Measurements from ENCODE around the gene RAI14.

RAI14 gene

DNA sequence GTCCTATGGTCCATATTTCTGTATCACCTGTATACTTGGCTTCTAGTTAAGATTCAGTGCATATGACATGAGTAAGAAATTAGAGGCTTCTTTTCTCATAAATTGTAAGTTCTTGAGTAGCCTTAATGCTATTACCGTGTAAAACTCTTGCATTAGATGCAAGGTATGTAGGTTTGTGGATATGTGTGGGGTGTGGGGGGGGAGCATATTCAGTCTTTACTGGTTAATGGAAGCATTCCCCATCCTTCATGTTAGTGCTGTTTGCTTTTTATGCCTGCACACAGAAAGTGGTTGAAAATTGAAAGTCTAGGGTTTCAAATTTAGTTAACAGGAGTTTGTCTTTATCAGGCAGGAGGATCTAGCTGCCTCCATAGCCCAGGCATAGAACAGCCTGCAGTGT is 16.1 kb downstream of the RAI14 start:
- no peak for FAIRE-seq
- DNase-seq (ENCODE audit: insufficient read length, low spot score) = no peak

GRCh38 chr5:34673463-34674125 is 17.5 kb downstream of the RAI14 start:
- TF ChIP-seq POLR2AphosphoS5 (IDR thresholded peaks at IDR 0.05; ENCODE audit: low read depth, low read length) = no peak
- no peak for TF ChIP-seq PAX5 (IDR thresholded peaks at IDR 0.05; ENCODE audit: insufficient read depth, low read length, severe bottlenecking)
- TF ChIP-seq TAF1 (IDR thresholded peaks at IDR 0.05; ENCODE audit: low read depth, low read length) = no peak
- no peak for TF ChIP-seq POLR2A (IDR thresholded peaks at IDR 0.05; ENCODE audit: low read depth, low read length)
- FAIRE-seq (no peak), DNase-seq (ENCODE audit: insufficient read length, low spot score) (no peak)

More for the DNA sequence above, 16.1 kb downstream of the RAI14 start:
- TF ChIP-seq POU2F2 (IDR thresholded peaks at IDR 0.05; ENCODE audit: low read depth, low read length) = no peak
- no peak for TF ChIP-seq PAX5 (IDR thresholded peaks at IDR 0.05; ENCODE audit: insufficient read depth, low read length, severe bottlenecking)
- no peak for TF ChIP-seq POLR2AphosphoS5 (IDR thresholded peaks at IDR 0.05; ENCODE audit: low read depth, low read length)
- no peak for TF ChIP-seq TAF1 (IDR thresholded peaks at IDR 0.05; ENCODE audit: low read depth, low read length)
- no peak for TF ChIP-seq POLR2A (IDR thresholded peaks at IDR 0.05; ENCODE audit: low read depth, low read length)
- TF ChIP-seq SPI1 (IDR thresholded peaks at IDR 0.05; ENCODE audit: low read depth, low read length) = no peak

DNA sequence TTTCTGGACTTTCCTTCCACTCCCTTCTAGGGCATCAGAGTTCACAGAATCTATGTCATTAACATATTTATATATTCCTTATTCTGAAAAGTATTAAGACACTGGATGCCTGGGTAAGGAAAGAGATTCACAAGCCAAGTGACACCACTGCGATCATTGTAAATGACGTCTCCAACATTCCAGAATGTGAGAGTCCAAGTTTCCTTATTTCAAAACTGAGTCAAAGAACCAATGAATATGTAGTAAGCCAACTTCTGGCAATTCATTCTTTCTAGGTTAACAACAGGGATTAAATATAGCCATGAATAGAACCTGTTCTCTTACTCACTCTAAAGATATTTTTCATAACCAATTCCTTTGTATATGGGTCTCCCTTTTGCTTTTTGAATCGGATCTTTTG is 18.1 kb downstream of the RAI14 start:
- TF ChIP-seq SPI1 (IDR thresholded peaks at IDR 0.05; ENCODE audit: low read depth, low read length) = no peak
- TF ChIP-seq POLR2A (IDR thresholded peaks at IDR 0.05; ENCODE audit: low read depth, low read length) = no peak
- no peak for TF ChIP-seq PAX5 (IDR thresholded peaks at IDR 0.05; ENCODE audit: insufficient read depth, low read length, severe bottlenecking)
- no peak for TF ChIP-seq POU2F2 (IDR thresholded peaks at IDR 0.05; ENCODE audit: low read depth, low read length)
- no peak for TF ChIP-seq TAF1 (IDR thresholded peaks at IDR 0.05; ENCODE audit: low read depth, low read length)
- no peak for TF ChIP-seq POLR2AphosphoS5 (IDR thresholded peaks at IDR 0.05; ENCODE audit: low read depth, low read length)
- FAIRE-seq = no peak
- no peak for DNase-seq (ENCODE audit: insufficient read length, low spot score)

DNA sequence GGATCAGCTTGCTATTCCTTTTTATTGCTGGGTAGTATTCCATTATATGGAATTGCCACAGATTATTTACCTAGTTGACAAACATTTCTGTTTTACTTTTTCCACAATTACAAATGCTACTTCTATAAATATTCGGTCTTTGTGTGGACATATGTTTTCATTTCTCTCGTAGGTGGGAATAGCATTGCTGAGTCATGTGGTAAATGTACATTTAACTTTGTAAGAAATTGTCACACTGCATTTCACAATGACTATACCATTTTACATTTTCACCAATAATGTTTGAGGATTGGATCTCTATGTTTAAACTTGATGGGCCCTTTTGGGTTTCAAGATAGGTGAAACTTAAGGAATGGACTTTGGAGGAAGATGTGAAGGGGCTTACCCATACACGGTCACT is 19.7 kb downstream of the RAI14 start:
- no peak for TF ChIP-seq POU2F2 (IDR thresholded peaks at IDR 0.05; ENCODE audit: low read depth, low read length)
- FAIRE-seq (no peak), DNase-seq (ENCODE audit: insufficient read length, low spot score) (no peak)

DNA sequence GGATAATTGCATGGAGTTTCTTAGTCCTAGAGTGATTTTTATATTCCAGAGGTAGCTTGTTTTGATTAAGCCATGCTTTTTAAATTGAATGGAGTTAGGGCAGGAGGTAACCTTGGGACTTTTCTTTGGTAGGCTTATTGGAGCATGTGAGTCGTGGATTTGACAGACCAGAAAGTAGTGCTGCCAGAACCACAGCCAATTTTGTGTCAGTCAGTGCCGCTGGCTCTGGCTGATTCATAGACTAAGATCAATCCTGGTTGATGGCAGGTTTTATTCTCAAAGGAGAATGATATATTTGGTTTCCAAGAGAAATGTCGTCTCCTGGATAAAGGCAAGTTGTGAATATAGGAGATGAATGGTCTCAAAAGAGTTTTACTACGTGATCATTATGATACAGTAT is 20.3 kb downstream of the RAI14 start:
- DNase-seq (ENCODE audit: insufficient read length, low spot score) (no peak), FAIRE-seq (no peak)
- TF ChIP-seq SPI1 (IDR thresholded peaks at IDR 0.05; ENCODE audit: low read depth, low read length) (no peak), POLR2A (IDR thresholded peaks at IDR 0.05; ENCODE audit: low read depth, low read length) (no peak), PAX5 (IDR thresholded peaks at IDR 0.05; ENCODE audit: insufficient read depth, low read length, severe bottlenecking) (no peak), TAF1 (IDR thresholded peaks at IDR 0.05; ENCODE audit: low read depth, low read length) (no peak), POLR2AphosphoS5 (IDR thresholded peaks at IDR 0.05; ENCODE audit: low read depth, low read length) (no peak), POU2F2 (IDR thresholded peaks at IDR 0.05; ENCODE audit: low read depth, low read length) (no peak)

- DNase-seq (ENCODE audit: insufficient read length, low spot score) = no peak
- no peak for FAIRE-seq
- TF ChIP-seq POLR2AphosphoS5 (IDR thresholded peaks at IDR 0.05; ENCODE audit: low read depth, low read length) (no peak), POLR2A (IDR thresholded peaks at IDR 0.05; ENCODE audit: low read depth, low read length) (no peak), POU2F2 (IDR thresholded peaks at IDR 0.05; ENCODE audit: low read depth, low read length) (no peak), PAX5 (IDR thresholded peaks at IDR 0.05; ENCODE audit: insufficient read depth, low read length, severe bottlenecking) (no peak), SPI1 (IDR thresholded peaks at IDR 0.05; ENCODE audit: low read depth, low read length) (no peak), TAF1 (IDR thresholded peaks at IDR 0.05; ENCODE audit: low read depth, low read length) (no peak)
These were observed 21.3 kb downstream of the RAI14 start for GRCh38 chr5:34677428-34677827.

- TF ChIP-seq SPI1 (IDR thresholded peaks at IDR 0.05; ENCODE audit: low read depth, low read length) (no peak), POU2F2 (IDR thresholded peaks at IDR 0.05; ENCODE audit: low read depth, low read length) (no peak), POLR2AphosphoS5 (IDR thresholded peaks at IDR 0.05; ENCODE audit: low read depth, low read length) (no peak), TAF1 (IDR thresholded peaks at IDR 0.05; ENCODE audit: low read depth, low read length) (no peak), PAX5 (IDR thresholded peaks at IDR 0.05; ENCODE audit: insufficient read depth, low read length, severe bottlenecking) (no peak), POLR2A (IDR thresholded peaks at IDR 0.05; ENCODE audit: low read depth, low read length) (no peak)
- no peak for FAIRE-seq
These were observed 24.8 kb downstream of the RAI14 start for GRCh38 chr5:34680896-34681295.

GRCh38 chr5:34682926-34683623 is 26.9 kb downstream of the RAI14 start:
- FAIRE-seq (no peak), DNase-seq (ENCODE audit: insufficient read length, low spot score) (no peak)

More at GRCh38 chr5:34680896-34681295, 24.8 kb downstream of the RAI14 start:
- no peak for DNase-seq (ENCODE audit: insufficient read length, low spot score)

DNA sequence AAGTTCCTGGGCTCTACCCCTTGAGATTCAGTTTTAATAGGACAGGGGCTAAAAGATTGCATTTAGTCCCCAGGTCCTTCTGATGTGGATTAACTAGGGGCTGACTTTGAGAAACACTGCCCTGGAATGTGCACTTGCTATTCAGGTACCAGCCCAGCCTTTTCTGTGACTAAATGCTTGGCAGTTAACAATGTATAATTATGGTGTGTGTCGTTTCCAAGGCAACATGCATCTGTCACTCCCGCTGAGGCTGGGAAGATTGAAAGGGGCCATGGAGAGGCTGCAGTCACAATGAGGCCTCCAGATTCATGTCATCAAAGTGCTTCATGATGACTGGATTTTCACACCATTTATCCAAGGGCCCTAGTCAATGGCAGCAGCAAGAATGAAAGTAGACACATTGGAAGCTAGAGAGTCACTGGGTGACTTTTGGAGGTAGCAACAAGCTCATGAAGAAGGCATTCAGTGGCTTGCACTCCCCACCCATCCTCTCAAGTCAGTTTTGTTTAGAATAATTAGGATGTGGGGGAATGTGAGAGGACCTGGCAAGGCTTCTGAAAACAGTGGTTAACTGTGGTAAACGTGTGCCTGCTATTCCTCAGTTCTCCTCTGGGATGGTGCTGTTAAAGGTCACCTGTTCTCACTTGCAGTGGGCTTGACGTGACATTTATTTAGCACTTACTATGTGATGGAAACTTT is 28.3 kb downstream of the RAI14 start:
- TF ChIP-seq POLR2AphosphoS5 (IDR thresholded peaks at IDR 0.05; ENCODE audit: low read depth, low read length) (no peak), POLR2A (IDR thresholded peaks at IDR 0.05; ENCODE audit: low read depth, low read length) (no peak), TAF1 (IDR thresholded peaks at IDR 0.05; ENCODE audit: low read depth, low read length) (no peak), PAX5 (IDR thresholded peaks at IDR 0.05; ENCODE audit: insufficient read depth, low read length, severe bottlenecking) (no peak), SPI1 (IDR thresholded peaks at IDR 0.05; ENCODE audit: low read depth, low read length) (no peak), POU2F2 (IDR thresholded peaks at IDR 0.05; ENCODE audit: low read depth, low read length) (no peak)
- FAIRE-seq (no peak), DNase-seq (ENCODE audit: insufficient read length, low spot score) (no peak)

More at GRCh38 chr5:34682926-34683623, 26.9 kb downstream of the RAI14 start:
- TF ChIP-seq POU2F2 (IDR thresholded peaks at IDR 0.05; ENCODE audit: low read depth, low read length) = no peak
- TF ChIP-seq PAX5 (IDR thresholded peaks at IDR 0.05; ENCODE audit: insufficient read depth, low read length, severe bottlenecking) = no peak
- no peak for TF ChIP-seq POLR2A (IDR thresholded peaks at IDR 0.05; ENCODE audit: low read depth, low read length)
- TF ChIP-seq POLR2AphosphoS5 (IDR thresholded peaks at IDR 0.05; ENCODE audit: low read depth, low read length) = no peak
- TF ChIP-seq TAF1 (IDR thresholded peaks at IDR 0.05; ENCODE audit: low read depth, low read length) = no peak
- no peak for TF ChIP-seq SPI1 (IDR thresholded peaks at IDR 0.05; ENCODE audit: low read depth, low read length)

All from GM12891 (cell line).